CD1c-positive myeloid dendritic cell (primary cell): ENCODE measurements around the gene TKT.
"Not testable (repeated sequence)": the region's sequence is repeated elsewhere in the genome, so short reads cannot be mapped to it uniquely, and the experiment has no call there.

Source experiments
- DNase-seq: peaks from one replicate; pipeline ENCODE4 v3.0.0-alpha.2; 2016; ENCODE audit errors: extremely low spot score

Gene TKT

DNA sequence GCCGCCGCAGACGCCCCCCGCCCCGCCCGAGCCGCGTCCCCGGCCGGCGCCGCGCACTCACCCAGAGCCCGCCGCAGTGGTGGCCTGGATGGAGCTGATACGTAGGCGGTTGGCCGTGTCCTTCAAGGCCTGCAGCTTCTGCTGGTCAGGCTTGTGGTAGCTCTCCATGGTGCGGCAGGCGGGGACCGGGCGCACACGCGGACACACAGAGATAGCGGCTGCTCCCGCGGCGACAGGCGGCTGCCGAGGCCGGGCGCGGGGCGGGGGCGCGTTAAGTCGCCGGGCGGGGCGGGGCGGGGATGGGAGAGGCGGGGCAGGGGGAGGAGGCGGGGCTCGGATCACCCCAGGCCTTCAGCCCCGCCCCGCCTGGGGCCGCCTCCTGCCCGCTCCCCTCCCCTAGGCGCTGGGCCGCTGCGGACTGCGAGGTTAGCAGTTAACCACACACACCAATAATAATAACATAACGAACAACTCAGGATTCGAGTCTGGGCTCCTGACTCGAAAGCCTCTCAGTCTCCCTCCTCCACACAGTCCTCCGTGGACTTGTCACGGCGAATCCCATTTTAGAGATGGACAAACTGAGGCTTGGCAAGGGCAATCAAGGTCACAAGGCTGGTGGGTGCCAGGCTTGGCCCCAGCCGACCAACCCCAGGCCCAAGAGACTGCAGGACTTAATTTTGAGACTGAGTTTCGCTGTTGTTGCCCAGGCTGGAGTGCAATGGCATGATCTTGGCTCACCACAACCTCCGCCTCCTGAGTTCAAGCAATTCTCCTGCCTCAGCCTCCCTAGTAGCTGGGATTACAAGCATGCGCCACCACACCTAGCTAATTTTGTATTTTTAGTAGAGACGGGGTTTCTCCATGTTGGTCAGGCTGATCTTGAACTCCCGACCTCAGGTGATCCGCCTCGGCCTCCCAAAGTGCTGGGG lies at the start of gene TKT:
TKT (minus strand) TSS at position 248 of the 929 bp plus-strand sequence; CDS start at position 168, 80 bp downstream.
- DNase-seq, result peak; percentile 89

GRCh38 chr3:53303957-53304356 lies 48.1 kb upstream of the TKT start:
- no peak for DNase-seq

DNA sequence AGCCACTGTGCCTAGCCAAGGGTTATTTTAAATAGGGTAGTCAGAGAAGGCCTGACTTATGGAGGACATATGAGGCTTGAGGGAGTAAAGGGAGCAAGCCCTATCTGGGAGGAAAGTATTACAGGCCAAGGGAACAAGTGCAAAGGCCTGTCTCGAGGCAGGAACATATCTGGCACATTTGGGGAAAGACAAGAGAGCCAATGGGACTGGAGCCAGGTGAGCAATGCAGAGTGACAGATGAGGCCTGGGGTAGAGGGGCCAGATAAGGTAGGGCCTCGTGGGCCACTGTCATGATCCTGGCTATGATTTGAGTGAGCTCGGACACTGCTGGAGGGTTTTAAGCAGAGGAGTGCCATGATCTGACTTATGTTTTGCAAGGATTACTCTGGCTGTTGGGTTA lies 47.7 kb upstream of the TKT start:
- DNase-seq, result no peak

- DNase-seq, result peak; percentile 31
Observed at GRCh38 chr3:53300826-53301225, 45.0 kb upstream of the TKT start.

DNA sequence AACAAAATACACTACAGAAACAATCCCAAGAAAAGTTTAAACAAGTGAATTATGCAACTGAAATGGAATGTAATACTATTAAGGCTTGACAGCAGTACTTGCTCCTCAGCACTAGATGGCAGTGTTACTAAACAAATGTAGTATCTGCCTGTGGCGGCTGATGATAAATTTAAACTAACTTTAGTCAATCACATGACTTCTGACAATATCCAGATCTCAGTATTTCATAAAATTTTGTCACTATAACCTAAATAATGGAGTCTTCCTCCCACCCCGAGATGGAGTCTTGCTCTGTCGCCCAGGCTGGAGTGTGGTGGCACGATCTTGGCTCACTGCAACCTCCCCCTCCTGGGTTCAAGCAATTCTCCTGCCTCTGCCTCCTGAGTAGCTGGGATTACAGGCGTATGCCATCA lies 43.8 kb upstream of the TKT start:
- peak; percentile 75 for DNase-seq

DNA sequence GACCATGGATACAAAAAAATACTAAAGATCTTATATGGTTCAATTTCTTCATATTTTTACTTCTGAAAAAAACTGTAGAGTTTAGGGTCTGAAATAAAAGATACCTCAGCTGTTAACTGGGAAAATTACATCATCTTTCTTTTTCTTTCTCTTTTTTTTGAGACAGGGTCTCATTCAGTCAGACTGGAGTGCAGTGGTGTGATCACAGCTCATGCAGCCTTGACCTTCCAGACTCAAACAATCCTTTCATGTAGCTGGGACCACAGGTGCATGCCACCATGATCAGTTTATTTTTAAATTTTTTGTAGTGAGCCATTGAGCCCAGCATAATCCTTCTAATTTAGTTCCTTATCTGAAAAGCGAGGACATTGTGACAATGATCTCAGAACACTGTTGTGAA lies 39.6 kb upstream of the TKT start:
- no peak for DNase-seq

DNA sequence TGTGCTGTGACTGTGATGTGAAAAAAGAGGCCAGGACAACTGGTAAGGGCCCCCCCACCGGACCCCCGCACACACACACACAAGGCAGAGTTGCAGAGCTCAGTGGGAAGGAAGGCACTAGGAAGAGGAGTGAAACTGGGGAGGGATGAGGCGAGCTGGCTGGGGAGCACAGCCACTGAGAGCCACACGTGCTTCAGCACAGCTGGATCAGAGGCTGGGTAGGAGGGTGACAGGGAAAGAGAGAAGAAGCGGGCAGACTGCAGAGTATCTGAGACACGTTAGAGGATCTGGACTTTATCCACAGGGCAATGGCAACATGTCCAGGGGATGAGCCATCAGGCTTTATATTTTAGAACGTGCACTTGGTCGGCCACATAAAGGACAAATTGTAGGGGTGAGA lies 38.0 kb upstream of the TKT start:
- DNase-seq, result no peak

DNA sequence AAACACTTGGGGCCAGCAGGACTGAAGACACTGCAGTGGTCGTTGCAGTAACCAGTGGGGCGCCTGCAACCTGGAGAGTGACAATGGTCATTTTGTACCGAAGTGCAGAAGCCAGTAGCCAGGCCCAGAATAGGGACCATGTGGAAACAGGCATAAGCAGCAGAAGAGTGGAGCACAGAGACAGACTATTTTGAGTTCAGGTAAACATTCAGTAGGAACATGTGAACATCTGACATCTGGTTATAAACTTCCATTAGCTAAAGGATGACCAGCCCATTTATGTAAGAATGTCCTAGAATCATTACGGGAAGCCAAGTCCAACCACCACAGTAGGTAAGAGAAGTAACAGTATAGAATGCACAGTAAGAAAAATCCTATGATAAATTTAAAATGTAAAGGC lies 32.4 kb upstream of the TKT start:
- no peak for DNase-seq

- no peak for DNase-seq
Observed at GRCh38 chr3:53287131-53287629, 31.4 kb upstream of the TKT start.

- DNase-seq, result no peak
Observed at GRCh38 chr3:53286727-53287126, 30.9 kb upstream of the TKT start.

GRCh38 chr3:53282581-53282980 lies 26.8 kb upstream of the TKT start:
- no peak for DNase-seq

GRCh38 chr3:53278667-53279066 lies 22.8 kb upstream of the TKT start:
- no peak for DNase-seq

DNA sequence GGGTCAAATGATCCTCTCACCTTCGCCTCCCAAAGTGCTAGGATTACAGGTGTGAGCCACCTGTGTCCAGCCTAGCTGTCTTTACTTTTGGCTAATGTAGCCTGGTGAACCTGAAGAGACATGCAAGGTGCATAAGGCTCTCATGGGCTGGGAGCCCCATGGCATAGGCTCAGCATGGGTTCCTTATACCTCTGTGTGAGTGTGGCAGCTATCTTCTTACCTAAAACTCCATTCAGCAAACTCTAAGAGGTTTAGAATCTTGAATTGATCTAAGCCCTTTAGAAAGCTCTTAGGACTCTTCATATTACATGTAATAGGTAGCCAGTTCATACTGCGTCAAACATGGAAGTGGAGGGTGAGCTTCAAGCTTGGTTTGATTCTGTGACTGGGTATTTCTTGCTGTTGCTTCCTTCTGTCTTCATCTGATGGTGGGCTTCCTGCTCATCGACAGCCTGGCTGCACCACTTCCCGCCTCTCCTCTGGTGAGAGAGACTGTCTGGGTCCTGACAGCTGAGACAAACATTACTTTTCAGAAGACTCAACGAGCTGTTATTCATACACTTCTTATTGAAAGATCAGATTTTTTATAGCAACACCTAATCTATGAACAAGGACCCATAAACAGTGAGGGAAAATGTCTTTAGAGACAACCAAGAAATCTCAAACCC lies 19.2 kb upstream of the TKT start:
- DNase-seq, result no peak

GRCh38 chr3:53273146-53273670 lies 17.4 kb upstream of the TKT start:
- DNase-seq, result no peak

DNA sequence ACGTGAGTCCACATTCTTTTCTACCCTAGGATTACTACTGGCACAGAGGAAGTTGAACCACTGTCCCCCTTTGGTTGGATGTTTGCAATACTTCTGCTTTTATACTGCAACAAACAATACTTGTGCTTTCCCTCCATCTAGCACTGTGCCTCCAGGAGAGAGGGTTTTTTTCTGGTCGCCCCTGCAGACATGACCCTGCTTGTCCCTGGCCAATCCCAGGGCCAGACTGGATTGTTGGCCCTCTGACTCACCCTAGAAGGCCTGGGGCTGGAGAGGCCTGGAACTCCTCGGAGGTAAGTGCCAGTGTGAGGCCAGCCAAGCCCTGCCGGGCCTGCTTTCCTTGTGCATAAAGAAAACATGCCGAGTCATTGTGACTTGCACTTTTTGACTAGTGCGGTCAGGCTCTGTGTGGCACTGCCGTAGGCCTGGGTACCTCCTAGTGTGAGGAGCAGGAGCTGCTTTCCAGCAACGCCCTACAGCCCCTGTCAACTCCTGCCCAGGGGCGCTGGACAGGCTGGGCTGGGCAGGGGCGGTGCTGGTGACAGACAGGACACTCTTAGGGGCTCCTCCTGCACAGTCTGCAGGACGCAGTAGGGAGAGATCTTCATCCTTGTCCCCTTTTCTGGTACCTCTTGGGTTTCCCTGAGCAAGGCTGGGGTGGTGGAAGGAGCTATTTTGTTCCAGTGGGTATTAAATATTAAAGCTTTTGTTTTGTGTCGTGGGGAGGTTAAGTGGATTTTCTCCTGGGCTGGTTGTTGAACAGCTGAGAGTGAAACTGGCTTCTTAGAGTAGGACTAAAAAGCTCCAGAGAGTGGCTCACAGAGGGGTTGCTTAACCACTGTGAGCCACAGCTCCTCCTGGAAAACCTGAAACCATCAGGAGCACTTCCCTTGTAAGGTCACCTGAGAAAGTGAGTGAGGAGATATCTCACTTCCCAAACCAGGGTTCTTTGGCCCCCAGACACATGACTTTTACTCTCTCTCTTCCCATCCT lies 14.4 kb upstream of the TKT start:
- peak; percentile 87 for DNase-seq

DNA sequence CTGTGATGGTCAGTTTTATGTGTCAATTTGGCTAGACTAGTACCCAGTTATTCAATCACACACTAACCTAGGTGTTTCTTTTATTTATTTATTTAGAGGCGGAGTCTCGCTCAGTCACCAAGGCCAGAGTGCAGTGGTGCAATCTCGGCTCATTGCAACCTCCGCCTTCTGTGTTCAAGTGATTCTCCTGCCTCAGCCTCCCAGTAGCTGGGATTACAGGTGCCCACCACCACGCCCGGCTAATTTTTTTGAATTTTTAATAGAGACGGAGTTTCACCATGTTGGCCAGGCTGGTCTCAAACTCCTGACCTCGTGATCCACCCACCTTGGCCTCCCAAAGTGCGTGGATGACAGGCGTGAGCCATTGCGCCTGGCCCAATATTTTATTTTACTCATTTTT lies 13.4 kb upstream of the TKT start:
- DNase-seq, result not testable (repeated sequence)

DNA sequence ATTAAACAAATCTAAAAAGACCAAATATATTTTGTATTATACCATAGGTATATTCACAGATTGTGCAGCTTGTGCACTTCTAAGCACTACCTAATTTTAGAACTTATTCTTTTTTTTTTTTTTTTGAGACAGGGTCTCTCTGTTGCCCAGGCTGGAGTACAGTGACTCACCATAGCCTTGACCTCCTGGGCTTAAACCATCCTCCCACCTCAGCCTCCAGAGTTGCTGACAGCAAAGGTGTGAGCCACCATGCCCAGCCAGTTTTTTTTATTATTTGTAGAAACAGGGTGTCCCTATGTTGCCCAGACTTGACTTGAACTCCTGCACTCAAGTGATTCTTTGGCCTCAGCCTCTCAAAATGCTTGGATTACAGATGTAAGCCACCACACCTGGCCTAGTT lies 11.9 kb upstream of the TKT start:
- DNase-seq, result no peak

GRCh38 chr3:53264718-53265117 lies 8.9 kb upstream of the TKT start:
- no peak for DNase-seq

DNA sequence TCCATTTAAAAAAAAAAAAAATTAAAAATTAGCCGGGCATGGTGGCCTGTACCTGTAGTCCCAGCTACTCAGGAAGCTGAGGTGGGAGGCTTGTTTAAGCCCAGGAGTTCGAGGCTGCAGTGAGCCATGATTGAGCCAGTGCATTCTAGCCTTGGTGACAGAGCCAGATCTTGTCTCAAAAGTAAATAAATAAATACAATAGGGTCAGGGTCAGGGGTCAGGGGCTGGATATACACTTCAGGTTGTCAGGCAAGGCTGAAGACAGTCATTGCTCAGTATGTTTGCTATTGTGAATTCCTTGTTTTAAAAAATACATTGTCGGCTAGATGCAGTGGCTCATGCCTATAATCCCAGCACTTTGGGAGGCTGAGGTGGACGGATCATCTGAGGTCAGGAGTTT lies 8.1 kb upstream of the TKT start:
- no peak for DNase-seq

- DNase-seq, result no peak
Observed at GRCh38 chr3:53261712-53262111, 5.9 kb upstream of the TKT start.

DNA sequence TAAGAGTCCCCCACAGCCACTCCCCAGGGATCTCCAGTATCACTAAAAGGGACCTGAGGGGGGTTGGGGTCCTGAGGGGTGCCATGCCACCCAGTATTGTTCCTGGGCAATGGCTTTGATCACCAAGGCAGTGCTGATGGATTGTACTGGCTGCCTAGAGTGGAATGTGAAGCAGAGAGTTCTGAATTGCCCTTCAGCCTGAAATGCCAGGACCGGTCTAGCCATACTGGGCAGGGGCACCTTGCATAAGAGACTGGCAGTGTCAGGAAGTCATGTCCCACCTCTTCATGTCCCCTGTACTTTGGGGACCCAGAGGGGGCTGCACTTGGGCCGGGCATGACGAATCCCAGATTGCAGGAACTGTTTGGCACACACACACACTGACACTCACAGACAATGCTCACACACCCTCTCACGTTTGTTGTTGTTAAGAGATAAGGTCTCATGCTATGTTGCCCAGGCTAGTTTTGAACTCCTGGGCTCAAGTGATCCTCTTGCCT lies 4.5 kb upstream of the TKT start:
- DNase-seq, result no peak
